NCI-H1436 treated with DMSO at 0.1 percent for 48 hours (cell line): Measurements from ENCODE around the gene CDH4.

Experiments used
- DNase-seq: peaks from one replicate; lab custom pipeline; 2025; lab: John Stamatoyannopoulos, UW

CDH4 gene

GRCh38 chr20:61948586-61949362, 696.7 kb downstream of the CDH4 start:
- no peak for DNase-seq

DNA sequence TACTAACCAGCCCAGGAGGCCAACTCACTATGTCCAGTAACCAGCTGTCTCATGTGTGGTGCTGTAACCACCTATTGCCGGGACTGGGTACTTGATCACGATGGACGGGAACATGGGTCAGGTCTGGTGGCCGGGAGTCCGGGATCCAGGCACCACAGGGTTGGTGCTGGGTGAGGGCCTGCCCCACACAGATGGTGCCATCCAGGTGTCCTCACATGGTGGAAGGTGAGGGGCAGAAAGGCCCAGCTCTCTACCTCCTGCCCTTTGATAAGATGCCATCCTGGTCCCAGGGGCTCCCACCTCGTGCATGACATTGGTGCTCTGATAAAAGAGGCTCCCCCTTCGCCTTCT, 697.3 kb downstream of the CDH4 start:
- DNase-seq = no peak

DNA sequence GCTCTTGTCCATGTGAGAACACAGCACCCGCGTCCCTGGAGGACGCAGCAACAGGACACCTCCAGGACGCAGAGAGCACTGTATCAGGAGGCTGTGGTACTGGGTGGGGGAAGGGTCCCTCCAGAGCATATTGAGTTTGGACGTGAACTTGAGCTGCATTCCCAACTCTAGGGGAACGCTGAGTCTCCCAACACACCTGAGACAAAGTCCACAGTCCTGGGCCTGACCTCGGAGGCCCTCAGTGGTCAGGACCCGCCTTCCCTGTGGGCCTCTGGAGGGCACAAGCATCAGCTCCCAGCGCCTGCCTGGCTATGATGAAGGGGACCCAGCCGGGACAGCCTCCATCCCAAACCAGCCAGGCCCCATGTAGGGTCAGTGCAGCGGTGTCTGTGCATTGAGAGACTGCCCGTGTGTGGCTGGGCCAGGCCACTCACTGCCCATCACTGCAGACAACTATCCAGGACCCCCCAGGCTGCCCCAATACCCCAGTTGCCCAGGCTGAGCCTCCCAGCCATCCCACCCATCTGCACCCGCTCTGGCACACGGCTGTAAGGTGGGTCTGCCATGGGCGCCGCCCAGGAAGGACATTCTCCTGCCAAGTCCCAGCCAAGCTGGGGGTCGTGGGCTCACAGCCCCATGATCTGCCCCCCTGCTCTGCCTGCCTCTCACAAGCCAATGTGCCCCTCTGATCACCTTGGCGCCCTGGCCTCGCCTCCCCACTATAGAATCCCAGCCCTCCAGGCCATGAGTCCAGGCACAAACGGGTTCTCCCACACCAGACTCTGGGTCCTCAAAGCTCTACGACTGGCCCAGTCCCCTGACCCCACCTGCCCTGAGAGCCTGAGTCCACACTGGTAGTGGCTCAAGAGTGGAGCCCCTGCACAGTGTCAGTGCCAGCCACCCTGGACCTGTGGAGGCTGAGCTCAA, 697.9 kb downstream of the CDH4 start:
- DNase-seq = no peak

GRCh38 chr20:61950641-61951071, 698.6 kb downstream of the CDH4 start:
- no peak for DNase-seq

GRCh38 chr20:61951695-61952533, 699.9 kb downstream of the CDH4 start:
- no peak for DNase-seq

DNA sequence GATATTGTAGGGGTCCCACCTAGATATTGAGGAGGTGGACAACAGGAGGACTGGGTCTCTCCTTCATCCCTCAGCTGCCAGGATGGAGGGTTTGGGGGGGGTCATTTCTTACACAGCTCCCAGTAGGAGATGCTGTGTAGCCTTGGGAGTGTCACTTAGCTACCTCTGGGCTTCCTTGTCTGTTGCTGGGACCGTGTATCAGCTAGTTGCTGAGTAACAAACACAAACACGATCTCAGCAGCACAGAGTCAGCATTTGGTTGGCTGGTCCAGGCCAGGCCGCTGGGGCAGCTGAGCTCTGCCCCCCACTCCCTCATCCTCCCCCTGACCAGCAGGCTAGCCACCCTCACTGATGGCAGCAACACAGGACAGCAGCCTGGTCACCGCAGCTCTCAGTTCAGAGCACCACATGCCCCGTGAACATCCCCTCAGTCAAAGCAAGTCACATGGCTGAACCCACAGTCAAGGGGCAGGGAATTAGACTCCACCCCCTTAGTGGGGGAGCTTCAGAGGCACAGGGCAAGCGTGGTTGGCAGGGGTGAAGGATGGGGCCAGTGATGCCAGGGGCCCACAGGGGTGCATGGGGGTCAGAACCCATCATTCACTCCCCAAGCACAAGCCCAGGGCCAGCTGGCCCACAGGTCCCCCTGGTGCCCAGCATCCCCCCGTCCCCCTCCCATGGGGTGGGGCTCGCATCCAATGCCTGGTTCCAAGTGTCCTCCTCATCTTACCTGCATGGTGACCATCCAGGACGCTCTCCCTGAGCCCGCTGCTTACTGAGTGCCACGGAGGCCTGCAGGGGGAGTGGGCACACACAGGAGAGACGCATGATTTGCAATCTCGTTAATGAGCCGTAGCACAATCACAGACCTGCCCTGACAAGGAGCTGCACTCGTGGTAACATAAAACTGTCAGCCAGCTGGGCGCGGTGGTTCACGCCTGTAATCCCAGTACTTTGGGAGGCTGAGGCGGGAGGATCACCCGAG, 701.3 kb downstream of the CDH4 start:
- no peak for DNase-seq

DNA sequence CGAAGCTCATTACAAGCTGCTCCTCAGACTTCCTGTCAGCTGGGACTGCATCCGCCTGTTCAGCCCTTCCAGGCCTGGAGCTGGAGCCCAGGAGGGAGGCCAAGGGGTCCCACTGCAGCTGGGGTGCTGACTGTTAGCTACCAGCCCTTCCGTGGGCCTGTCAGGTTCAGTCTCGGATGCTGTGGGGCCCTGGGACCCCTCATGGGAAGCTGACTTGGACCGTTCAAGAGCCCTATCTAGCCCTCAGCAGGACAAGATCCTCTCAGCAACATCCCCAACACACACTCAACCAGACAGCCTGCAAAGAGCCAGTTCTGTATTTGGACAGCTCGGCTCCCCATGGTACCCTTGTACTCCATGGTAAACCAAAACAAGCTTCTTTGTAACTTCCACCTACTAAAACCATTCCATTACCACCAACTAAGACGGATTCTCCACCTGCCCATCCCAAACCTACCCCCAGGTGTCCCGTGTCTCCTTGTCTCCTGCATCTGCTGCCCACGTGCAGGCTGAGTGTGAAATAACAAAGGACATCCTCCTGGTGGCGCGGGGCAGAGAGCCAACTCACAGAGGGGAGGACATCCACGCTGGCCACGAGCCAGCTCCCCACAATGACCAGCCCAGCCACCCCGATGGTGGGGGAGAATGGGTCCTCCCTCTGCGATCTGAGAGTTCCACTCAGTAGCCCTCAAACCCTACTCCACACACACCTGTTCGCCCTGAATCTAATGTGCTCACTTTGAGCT, 702.4 kb downstream of the CDH4 start:
- DNase-seq = no peak

- no peak for DNase-seq
These were observed 703.8 kb downstream of the CDH4 start for GRCh38 chr20:61955668-61956395.

DNA sequence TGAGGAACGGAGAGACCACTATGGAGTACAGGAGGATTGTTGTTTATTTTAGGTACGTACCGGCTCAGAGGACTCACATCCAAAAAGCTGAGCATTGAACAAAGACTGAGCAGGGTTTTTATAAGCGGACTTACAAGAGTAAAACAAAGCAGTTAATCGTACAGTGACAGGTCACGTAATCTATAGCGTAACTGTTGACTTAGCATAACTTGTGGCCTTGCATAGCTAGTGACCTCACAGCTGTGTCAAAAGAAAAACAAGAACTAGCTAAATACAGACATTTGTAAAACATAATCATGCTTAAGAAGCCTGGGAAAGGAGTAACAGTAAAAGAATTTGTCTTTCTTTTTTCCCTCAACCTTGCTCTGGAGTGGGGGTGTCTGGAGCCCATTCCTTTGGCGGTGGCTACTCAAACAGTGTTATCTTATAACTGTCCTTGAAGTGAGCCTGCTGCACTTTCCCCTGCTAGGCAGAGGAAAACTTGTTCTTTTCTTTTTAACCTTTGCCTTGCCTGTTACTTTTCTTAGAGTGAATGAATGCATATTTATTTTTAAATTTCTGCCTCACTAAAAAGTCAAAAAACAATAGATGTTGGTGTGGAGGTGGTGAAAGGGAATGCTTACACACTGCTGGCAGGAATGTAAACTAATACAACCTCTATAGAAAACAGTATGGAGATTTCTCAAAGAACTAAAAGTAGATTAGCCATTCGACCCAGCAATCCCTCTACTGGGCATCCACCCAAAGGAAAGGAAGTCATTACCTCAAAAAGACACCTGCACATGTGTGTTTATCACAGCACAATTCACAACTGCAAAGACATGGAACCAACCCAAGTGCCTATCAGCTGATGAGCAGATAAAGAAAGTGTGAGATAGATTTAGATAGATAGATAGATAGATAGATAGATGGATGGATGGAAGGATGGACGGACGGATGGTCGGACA, 704.6 kb downstream of the CDH4 start:
- no peak for DNase-seq

DNA sequence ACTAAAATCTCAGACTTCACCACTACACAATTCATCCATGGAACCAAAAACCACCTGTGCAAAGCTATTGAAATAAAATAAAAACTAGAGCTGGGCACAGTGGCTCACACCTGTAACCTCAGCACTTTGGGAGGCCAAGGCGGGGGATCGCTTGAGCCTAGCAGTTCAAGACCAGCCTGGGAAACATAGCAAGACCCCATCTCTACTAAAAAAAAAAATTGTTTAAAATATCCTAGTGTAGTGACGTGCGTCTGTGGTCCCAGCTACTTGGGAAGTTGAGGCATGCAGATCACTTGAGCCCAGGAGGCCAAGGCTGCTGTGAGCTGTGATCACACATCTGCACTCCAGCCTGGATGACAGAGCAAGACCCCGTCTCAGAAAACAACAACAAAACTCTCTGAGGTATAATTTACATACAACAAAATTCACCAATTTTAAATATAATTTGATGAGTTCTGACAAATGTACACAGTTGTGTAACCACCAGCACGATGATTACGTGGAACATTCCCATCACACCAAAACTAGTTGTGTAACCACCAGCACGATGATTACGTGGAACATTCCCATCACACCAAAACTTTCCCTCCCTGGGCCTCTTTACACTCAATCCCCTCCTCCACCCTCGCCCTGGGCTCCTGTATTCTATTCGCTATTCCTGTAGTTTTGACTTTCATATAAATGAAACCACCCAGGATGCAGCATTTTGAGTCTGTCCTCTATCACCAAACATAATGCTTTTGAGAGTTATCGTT, 706.1 kb downstream of the CDH4 start:
- DNase-seq = no peak

GRCh38 chr20:61958773-61959700, 707.0 kb downstream of the CDH4 start:
- DNase-seq = no peak

DNA sequence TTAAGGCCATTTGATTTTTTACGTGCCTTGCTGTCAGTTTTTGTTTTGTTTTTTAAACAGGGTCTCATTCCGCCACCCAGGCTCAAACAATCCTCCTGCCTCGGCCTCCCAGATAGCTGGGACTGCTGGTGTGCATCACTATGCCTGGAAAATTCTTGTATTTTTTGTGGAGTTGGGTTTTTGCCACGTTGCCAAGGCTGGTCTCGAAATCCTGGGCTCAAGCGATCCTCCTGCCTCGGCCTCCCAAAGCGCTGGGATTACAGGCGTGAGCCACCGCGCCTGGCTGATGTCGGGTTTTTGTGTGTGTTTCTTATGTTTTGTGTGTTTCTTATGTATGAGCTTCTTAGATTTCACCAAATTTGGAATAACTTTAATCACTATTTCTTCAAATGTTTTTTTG, 708.8 kb downstream of the CDH4 start:
- no peak for DNase-seq

DNA sequence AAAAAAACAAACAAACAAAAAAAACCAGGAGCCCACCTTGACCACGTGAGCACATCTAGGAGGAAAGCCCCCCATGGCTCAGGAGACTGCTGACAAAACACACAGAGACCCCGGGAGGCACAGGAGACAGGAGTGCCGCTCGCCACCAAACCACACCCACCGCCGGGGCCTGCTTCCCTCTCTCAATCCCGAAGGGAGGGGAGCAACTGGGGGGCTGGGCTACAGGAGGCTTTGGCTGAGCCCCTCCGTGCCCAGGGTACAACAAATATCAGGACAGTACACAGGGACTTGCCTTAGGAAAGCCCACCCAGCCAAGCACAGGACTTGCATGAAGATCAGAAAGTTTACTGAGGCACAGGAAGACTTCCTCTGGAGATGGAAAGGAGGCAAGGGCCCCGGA, 711.1 kb downstream of the CDH4 start:
- DNase-seq = no peak

DNA sequence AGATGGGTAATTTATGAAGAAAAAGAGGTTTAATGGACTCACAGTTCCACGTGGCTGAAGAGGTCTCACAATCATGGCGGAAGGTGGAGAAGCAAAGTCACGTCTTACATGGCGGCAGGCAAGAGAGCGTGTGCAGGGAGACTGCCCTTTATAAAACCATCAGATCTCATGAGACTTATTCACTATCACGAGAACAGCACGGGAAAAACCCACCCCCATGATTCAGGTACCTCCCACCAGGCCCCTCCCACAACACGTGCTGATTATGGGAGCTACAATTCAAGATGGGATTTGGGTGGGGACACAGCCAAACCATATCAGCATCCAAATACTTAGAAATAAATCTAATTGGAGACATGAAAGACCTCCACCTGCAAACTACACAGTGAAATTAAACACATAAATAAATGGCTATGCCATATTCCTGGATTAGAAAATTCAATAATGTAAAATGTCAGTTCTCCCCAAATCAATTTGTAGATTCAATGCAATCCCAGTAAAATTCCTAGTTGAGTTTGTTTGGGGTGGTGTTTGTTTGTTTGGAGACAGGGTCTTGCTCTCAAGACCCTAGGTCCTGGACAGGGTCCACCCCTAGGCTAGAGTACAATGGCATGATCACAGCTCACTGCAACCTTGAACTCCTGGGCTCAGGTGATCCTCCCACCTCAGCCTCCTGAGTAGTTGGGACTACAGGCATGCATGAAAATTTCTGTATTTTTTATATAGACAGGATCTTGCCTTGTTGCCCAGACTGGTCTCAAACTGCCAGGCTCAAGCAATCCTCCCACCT, 712.0 kb downstream of the CDH4 start:
- no peak for DNase-seq

GRCh38 chr20:61964675-61965605, 712.9 kb downstream of the CDH4 start:
- no peak for DNase-seq
